IPS DF 4.7 (cell line): ENCODE results near the gene AMER3.

Experiments
- DNase-seq: peaks from one replicate; pipeline ENCODE4 v3.0.0-alpha.2; 2013; ENCODE audit warnings: low spot score; ENCODE audit errors: extremely low read depth

Gene AMER3

GRCh38 chr2:130754811-130755210 is 529 bp upstream of the AMER3 start:
- DNase-seq, result no peak

GRCh38 chr2:130756053-130756873 is 923 bp downstream of the AMER3 start:
- no peak for DNase-seq

GRCh38 chr2:130756874-130757668 is 1.7 kb downstream of the AMER3 start:
- DNase-seq, result no peak

- no peak for DNase-seq
These were observed 4.8 kb downstream of the AMER3 start for GRCh38 chr2:130759906-130760753.

GRCh38 chr2:130760754-130761751 is 5.7 kb downstream of the AMER3 start:
- no peak for DNase-seq

- DNase-seq, result no peak
These were observed 6.9 kb downstream of the AMER3 start for GRCh38 chr2:130762031-130762909.

- DNase-seq, result no peak
These were observed 7.6 kb downstream of the AMER3 start for GRCh38 chr2:130762910-130763385.

- DNase-seq, result no peak
These were observed 8.1 kb downstream of the AMER3 start for GRCh38 chr2:130763405-130763804.

GRCh38 chr2:130764035-130764820 is 8.9 kb downstream of the AMER3 start:
- DNase-seq, result no peak

- DNase-seq, result no peak
These were observed 9.4 kb downstream of the AMER3 start for GRCh38 chr2:130764821-130765115.

- no peak for DNase-seq
These were observed 10.1 kb downstream of the AMER3 start for GRCh38 chr2:130765464-130765863.

- no peak for DNase-seq
These were observed 10.7 kb downstream of the AMER3 start for GRCh38 chr2:130766037-130766436.

- DNase-seq, result no peak
These were observed 11.5 kb downstream of the AMER3 start for GRCh38 chr2:130766711-130767407.

GRCh38 chr2:130767408-130767775 is 12.1 kb downstream of the AMER3 start:
- DNase-seq, result no peak

- DNase-seq, result no peak
These were observed 13.0 kb downstream of the AMER3 start for GRCh38 chr2:130768191-130768855.

- no peak for DNase-seq
These were observed 14.1 kb downstream of the AMER3 start for GRCh38 chr2:130769343-130769907.

- no peak for DNase-seq
These were observed 21.2 kb downstream of the AMER3 start for GRCh38 chr2:130776550-130776949.
